Prostate gland (tissue), 2 donors: ENCODE results near the gene PPP2R5B.

Experiments used
- POLR2A ChIP-seq: fragments of 450-650 bp; IDR thresholded peaks from one replicate; pipeline ENCODE4 v1.6.1; 2016; ENCODE audit warnings: antibody characterized with exemption, mild to moderate bottlenecking
- POLR2AphosphoS5 ChIP-seq: sonication (generic); formaldehyde crosslinking; IDR thresholded peaks from one replicate; pipeline ENCODE4 v1.6.1; 2017; ENCODE audit warnings: antibody characterized with exemption
- TF ChIP-seq, protein P1 (sequence below), 4 experiments: fragments of 200-600 bp in 2 of 4; fragments of 450-650 bp in 2 of 4; sonication (generic) in 2 of 4; IDR thresholded peaks; 1 replicate in 3 of 4; 2 replicates in 1 of 4; pipeline ENCODE4 v1.5.1; 2016 to 2019; ENCODE audit warnings: antibody characterized with exemption in 4 of 4, mild to moderate bottlenecking in 2 of 4, moderate library complexity in 2 of 4

DNA sequence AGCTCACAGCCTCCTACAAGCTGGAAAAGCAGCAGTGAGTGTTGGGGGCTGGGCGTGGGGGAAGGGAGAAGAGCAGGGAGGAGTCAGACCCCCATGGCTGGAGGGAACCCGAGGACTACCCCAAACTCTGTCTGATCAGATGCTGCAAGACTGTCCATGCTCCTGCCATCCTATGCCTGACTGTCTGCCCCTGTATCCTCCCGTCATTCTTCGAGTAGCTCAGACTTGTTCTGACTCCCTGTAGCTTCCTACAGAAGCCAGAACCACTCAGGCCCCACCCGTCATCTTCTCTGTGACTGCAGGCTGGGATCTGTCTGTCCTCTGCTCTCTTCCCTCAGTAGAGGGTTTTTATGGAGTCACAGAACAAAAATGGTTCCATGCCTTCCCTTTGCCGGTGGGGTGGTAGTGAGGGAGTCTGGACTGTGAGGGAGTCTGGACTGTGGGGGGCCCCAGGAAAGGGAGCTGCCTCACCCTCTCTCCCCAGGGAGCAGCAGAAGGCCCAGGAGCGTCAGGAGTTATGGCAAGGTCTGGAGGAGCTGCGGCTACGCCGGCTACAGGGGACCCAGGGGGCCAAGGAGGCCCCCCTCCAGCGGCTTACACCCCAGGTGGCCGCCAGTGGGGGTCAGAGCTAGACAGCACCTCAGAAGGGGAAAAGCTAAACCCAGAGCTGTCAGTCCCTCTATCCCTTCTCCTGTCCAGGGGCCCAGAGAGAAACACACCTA is 8.9 kb downstream of the PPP2R5B start:
- TF ChIP-seq, protein P1, sequence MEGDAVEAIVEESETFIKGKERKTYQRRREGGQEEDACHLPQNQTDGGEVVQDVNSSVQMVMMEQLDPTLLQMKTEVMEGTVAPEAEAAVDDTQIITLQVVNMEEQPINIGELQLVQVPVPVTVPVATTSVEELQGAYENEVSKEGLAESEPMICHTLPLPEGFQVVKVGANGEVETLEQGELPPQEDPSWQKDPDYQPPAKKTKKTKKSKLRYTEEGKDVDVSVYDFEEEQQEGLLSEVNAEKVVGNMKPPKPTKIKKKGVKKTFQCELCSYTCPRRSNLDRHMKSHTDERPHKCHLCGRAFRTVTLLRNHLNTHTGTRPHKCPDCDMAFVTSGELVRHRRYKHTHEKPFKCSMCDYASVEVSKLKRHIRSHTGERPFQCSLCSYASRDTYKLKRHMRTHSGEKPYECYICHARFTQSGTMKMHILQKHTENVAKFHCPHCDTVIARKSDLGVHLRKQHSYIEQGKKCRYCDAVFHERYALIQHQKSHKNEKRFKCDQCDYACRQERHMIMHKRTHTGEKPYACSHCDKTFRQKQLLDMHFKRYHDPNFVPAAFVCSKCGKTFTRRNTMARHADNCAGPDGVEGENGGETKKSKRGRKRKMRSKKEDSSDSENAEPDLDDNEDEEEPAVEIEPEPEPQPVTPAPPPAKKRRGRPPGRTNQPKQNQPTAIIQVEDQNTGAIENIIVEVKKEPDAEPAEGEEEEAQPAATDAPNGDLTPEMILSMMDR (IDR thresholded peaks at IDR 0.05), result no peak
- TF ChIP-seq POLR2AphosphoS5 (no peak), POLR2A (no peak)
